A549 (cell line): ENCODE measurements around the gene SLIT1.

Source experiments
- CHD2 ChIP-seq: fragments of 150-350 bp; IDR thresholded peaks from 2 replicates; pipeline ENCODE4 v1.6.1; 2014; ENCODE audit warnings: low read length; ENCODE audit not compliant: partially characterized antibody
- ESRRA ChIP-seq: fragments of 150-350 bp; IDR thresholded peaks from 2 replicates; pipeline ENCODE4 v1.6.1; 2014; ENCODE audit warnings: mild to moderate bottlenecking, low read length, borderline replicate concordance
- HMGXB4 ChIP-seq: fragments of 250-450 bp; sonication (Bioruptor Pico); IDR thresholded peaks from 2 replicates; pipeline ENCODE4 v1.5.0; 2021; ENCODE audit warnings: mild to moderate bottlenecking, moderate library complexity, borderline replicate concordance
- JUN ChIP-seq, 2 experiments: fragments of >200 bp; sonication (Bioruptor Twin); formaldehyde crosslinking; IDR thresholded peaks; 2 replicates in 1 of 2; 3 replicates in 1 of 2; pipeline ENCODE4 v1.6.1; 2016 to 2017
- POLR2A ChIP-seq: IDR thresholded peaks from 2 replicates; pipeline ENCODE4 v1.6.1; 2012; ENCODE audit warnings: mild to moderate bottlenecking, low read length
- RCOR1 ChIP-seq: fragments of 150-350 bp; IDR thresholded peaks from 2 replicates; pipeline ENCODE4 v1.6.1; 2014; ENCODE audit warnings: antibody characterized with exemption, low read length, low read depth
- TP53 ChIP-seq: fragments of 250-450 bp; sonication (Bioruptor Pico); IDR thresholded peaks from 2 replicates; pipeline ENCODE4 v1.5.0; 2021; ENCODE audit warnings: mild to moderate bottlenecking, moderate library complexity
- TF ChIP-seq, protein P1 (sequence below): fragments of >200 bp; sonication (Bioruptor Twin); formaldehyde crosslinking; IDR thresholded peaks from 3 replicates; pipeline ENCODE4 v1.5.1; 2016

- TF ChIP-seq, protein P1, sequence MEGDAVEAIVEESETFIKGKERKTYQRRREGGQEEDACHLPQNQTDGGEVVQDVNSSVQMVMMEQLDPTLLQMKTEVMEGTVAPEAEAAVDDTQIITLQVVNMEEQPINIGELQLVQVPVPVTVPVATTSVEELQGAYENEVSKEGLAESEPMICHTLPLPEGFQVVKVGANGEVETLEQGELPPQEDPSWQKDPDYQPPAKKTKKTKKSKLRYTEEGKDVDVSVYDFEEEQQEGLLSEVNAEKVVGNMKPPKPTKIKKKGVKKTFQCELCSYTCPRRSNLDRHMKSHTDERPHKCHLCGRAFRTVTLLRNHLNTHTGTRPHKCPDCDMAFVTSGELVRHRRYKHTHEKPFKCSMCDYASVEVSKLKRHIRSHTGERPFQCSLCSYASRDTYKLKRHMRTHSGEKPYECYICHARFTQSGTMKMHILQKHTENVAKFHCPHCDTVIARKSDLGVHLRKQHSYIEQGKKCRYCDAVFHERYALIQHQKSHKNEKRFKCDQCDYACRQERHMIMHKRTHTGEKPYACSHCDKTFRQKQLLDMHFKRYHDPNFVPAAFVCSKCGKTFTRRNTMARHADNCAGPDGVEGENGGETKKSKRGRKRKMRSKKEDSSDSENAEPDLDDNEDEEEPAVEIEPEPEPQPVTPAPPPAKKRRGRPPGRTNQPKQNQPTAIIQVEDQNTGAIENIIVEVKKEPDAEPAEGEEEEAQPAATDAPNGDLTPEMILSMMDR = no peak
- TF ChIP-seq RCOR1 (no peak), ESRRA (no peak), JUN (IDR thresholded peaks at IDR 0.05) (no peak), POLR2A (no peak), HMGXB4 (CRISPR knock-in tag) (no peak), TP53 (CRISPR knock-in tag) (no peak), CHD2 (no peak)
Observed at GRCh38 chr10:97123765-97124164, 62.0 kb downstream of the SLIT1 start.
